ENCODE data around the gene OTOGL.
"Not testable (repeated sequence)": the region's sequence is repeated elsewhere in the genome, so short reads cannot be mapped to it uniquely, and the experiment has no call there.

OTOGL gene

DNA sequence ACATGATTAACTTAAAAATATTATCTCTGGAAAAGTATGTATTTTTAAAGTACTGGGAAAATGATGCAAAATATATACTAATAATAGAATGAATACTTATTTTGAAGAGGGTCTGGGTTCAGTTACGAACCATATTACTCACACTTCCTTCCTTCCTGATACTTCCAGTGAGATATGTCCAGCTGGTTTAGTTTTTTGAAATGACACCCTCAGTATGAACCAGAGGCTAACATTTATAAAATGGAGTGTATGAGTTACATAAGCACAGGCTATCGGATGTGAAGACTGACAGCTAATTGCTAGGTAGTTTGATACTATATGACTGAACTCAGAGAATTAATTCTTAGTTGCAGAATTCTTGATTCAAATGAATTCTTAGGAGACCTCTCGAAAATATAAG is 122.9 kb downstream of the OTOGL start:
- no peak for DNase-seq (ENCODE audit: low read depth in 2 of 3, low spot score in 2 of 3)

DNA sequence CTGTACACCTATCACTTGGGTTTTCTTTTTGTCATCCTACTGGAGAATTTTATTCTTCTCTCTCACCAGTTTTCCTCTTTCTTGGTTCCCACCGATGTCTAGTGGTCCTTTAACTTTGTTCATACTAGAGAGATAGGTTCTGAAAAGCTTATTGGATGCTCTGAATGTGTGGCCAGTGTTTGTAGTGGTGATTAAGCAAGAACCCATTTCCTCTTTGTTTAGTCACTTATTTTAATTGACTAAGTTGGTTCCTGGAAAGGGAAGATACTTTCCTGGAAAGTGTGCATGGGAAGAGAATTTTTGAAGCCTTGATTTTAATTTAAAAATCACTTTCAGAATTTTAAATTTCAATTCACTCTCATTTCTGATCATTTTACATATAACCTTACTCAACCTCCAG is 127.2 kb downstream of the OTOGL start:
- no peak for DNase-seq (ENCODE audit: low read depth in 2 of 3, low spot score in 2 of 3)

DNA sequence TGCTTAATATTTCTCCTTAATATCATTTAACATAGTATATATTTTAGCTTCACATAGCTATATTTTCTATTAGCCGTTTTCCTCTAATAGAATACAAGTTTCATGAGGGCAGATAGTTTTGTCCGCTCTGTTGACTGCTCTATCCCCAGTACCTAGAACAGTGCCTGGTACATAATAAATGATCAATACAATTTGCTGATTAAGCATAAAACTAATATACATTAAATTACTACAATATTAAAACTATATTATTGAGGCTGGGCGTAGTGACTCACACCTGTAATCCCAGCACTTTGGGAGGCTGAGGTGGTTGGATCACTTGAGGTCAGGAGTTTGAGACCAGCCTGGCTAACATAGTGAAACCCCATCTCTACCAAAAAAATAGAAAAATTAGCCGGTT is 128.6 kb downstream of the OTOGL start:
- not testable (repeated sequence) for DNase-seq (ENCODE audit: low read depth in 2 of 3, low spot score in 2 of 3)

DNA sequence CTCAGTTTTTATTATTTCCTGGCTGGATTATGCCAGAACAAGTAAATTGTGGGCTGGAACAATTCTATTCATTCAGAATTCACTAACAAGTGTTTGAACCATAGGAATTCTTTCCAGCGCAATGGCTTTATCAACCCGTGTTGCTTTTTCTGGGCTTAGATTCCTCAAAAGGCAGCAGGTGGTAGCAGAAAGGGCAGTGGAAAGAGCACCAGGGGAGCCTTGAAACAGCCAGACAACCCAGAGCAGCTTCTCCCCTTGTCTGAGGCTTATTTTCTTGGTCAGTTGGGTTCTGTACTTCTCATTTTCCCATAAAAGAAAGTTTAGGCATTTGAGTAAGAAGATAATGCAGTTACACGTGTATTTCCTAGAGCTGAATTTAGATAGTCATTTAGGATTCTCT is 130.7 kb downstream of the OTOGL start:
- no peak for DNase-seq (ENCODE audit: low read depth in 2 of 3, low spot score in 2 of 3)

DNA sequence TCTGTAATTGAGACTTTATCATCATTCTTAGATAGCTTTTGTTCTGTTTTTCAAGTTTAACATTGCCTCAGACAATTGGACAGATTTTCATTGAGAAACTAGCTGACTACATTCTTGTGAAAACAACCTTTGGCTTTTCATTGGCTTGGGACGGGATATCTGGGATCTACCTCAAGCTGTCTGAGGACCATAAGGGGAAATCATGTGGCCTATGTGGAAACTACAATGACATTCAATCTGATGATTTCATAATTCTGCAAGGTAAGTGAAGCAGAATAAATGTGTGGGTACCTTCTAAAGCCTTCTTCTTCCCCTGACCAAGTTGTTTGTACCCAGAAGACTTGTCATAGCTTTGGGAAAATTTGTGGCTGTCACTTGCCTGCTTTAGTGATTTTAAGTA is 133.5 kb downstream of the OTOGL start:
- DNase-seq (ENCODE audit: low read depth in 2 of 3, low spot score in 2 of 3), result no peak

DNA sequence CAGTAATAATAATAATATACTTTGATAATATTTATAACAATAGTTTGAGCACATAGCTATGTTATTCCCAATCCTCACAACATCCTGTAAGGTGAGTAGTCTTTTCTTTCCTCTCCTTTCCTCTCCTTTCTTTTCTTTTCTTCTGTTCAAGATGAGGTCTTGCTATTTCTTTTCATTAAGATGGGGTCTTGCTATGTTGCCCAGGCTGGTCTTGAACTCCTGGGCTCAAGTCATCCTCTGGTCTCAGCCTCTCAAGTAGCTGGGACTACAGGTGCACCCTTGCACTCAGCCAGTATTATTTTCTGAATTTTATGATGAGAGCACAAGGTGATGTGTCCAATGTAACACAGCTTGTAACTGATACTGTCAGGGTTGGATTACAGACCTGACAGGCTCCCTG is 134.6 kb downstream of the OTOGL start:
- no peak for DNase-seq (ENCODE audit: low read depth in 2 of 3, low spot score in 2 of 3)

DNA sequence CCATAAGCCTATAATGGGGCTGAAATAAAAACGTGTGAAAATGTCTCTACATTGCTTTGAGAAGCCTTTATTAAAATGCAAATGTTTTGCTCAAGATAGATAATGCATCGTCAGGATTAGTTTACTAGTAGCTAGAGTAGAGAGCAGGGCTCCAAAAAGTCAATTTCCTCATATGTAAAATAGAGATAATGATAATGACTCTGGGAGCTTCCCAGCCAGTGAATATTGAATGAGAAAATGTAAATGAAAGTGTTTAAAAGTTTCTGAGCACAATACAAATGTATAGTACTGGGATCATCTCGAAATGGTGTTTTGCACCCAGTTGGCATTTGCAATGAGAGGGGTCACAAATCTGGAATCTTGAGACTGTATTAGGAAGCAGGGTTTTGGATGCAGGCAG is 135.3 kb downstream of the OTOGL start:
- DNase-seq (ENCODE audit: low read depth in 2 of 3, low spot score in 2 of 3), result no peak

DNA sequence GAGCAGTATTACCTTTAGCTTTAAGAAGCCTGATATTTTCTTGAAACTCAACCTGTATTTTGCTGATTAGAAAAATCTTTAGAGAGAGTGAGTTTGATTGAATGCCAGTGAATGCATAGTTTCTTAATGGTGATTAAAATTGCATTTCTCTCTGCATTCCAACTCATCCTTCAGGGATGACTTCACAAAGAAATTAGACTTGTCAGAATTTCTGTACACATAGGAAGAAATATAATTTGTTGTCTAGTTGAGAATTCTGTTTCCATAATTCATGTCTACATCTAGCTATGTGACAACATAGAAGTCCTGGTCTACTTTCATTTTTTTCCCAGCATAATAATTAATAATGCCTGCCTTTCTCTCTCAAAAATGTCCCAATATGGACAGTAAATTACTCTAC is 136.6 kb downstream of the OTOGL start:
- DNase-seq (ENCODE audit: low read depth in 2 of 3, low spot score in 2 of 3), result no peak

DNA sequence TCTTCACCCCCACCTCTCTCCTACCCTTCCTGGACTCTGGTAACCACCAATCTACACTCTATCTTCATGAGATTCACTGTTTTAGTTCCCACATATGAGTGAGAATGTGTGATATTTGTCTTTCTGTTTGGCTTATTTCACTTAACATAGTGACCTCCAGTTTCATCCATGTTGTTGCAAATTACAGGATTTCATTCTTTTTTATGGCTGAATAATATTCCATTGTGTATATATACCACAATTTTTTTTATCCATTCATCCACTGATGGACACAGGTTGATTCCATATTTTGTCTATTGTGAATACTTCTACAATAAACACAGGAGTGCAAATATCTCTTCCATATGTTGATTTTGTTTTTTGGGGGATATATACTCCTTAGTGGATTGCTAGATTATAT is 140.5 kb downstream of the OTOGL start:
- DNase-seq (ENCODE audit: low read depth in 2 of 3, low spot score in 2 of 3), result no peak

DNA sequence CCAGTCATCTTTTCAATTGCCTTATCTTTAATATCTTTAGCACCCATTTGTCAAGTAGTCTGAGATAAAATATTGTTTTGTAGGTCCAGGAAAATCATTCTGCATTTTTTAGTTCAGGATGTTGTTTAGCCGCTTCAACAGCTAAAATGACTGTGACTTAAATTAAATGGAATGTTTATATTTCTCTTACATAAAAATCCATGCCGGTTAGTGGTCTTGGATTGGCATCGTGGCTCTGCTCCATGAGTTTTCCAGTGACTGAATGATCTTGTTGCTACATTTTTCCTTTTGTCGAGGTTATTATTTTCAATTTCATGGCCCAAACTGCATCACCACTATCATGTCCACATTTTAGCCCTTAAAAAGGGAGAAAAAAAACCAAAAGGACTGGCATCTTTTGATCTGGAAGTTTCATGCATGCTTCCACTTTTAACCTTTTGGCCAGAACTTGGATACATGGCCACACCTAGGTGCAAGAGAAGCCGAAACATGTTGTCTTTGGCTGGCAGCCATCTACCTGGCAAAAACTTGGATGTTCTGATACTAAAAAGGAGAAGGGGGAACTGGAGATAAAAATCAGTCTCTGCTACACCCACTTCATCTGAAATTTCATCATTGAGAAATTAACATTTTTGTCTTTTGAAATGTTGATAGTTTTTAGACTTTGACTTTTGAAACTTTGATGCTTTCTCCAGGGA is 142.4 kb downstream of the OTOGL start:
- no peak for DNase-seq (ENCODE audit: low read depth in 2 of 3, low spot score in 2 of 3)

DNA sequence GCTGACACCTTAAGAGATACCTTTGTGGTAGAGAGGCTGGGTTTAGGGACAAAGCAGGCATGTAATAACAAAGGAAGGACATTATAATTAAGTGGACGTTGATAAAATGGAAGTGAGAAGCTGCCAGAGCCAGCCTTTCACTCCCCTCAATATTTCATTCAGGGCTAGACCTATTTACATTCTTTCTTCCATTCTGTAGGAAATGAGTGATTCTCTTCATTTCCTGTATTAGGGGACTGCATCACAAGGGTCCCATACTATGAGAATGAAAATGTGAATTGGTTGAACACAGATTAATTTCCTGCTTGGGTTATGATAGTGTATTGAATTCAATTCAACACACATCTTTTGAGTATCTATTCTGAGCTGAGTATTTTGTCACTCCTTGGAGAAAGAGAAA is 143.0 kb downstream of the OTOGL start:
- no peak for DNase-seq (ENCODE audit: low read depth in 2 of 3, low spot score in 2 of 3)

DNA sequence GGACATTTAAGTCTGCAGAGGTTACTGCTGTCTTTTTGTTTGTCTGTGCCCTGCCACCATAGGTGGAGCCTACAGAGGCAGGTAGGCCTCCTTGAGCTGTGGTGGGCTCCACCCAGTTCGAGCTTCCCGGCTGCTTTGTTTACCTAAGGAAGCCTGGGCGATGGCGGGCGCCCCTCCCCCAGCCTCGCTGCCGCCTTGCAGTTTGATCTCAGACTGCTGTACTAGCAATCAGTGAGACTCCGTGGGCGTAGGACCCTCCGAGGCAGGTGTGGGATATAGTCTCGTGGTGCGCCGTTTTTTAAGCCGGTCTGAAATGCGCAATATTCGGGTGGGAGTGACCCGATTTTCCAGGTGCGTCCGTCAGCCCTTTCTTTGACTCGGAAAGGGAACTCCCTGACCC is 150.2 kb downstream of the OTOGL start:
- DNase-seq (ENCODE audit: low read depth in 2 of 3, low spot score in 2 of 3), result not testable (repeated sequence)

DNA sequence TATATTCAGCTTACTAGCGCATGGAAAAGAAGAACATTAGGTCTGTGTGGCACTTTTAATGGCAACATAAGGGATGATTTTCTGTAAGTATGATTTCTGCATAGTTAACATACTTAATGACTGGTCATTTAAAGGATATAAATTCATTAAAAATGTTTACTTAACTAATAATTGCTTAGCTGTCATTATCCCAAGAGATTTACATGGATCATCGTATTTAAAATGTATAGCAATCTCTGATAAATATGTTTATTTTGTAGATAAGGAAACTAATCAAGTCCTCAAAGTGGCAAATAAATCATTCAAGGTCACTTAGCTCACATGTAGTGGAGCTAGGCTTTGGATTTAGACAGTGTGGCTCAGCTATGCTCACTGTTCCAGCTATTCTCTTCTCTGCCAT is 158.6 kb downstream of the OTOGL start:
- DNase-seq (ENCODE audit: low read depth in 2 of 3, low spot score in 2 of 3), result no peak

DNA sequence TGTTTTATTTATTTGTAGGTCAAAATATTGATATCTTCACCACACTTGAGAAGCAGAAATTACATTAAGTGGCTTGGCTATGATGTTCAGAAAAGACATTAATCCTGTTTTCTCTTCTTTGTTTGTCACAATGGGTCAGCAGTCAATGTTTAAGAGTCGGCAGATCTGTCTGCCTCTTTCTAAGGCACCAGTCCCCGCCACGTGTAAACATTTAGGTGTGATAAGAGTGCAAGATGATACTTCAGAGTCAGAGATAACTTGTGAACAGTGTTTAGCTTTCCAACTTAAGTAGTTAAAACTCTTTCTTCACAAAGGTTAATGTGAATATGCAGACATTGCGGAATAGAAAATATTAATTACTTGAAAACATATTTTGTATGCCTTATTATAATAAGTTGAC is 160.9 kb downstream of the OTOGL start:
- no peak for DNase-seq (ENCODE audit: low read depth in 2 of 3, low spot score in 2 of 3)

DNA sequence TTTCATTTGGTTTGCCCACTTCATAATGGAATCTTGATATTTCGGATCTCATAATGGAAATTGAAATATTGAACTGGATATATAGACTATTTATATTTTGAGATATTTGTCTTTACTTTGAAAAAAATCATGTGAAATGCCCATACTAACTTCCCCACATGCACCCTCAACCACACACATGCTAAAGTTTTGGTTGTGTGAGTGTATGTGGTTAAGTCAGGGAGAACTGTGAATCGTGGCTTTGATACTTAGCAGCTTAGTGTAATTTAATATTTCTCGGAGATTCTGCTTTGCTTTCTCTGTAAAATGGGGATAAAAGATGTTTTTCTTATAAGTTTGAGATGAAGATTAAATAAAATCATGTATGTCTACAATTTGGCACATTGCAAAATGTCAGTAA is 162.1 kb downstream of the OTOGL start:
- no peak for DNase-seq (ENCODE audit: low read depth in 2 of 3, low spot score in 2 of 3)

DNA sequence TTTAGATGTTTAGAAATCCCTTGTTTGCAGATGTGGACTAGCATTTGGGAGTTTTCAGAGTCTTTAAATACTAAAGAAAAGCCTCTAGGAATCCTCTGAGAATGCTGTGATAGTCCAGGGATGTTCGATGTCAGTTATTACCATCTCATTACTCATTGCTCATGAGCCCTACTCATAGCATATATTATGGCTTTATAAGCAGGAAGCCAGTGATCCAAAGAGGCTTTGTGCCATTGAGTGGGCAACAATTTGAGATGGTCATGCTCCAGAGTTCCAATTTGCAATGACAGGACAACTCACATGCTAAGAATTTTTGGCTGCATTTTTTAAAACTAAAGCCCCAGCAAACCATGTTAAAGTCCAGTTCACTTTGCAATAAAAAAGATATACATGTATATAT is 163.0 kb downstream of the OTOGL start:
- no peak for DNase-seq (ENCODE audit: low read depth in 2 of 3, low spot score in 2 of 3)

DNA sequence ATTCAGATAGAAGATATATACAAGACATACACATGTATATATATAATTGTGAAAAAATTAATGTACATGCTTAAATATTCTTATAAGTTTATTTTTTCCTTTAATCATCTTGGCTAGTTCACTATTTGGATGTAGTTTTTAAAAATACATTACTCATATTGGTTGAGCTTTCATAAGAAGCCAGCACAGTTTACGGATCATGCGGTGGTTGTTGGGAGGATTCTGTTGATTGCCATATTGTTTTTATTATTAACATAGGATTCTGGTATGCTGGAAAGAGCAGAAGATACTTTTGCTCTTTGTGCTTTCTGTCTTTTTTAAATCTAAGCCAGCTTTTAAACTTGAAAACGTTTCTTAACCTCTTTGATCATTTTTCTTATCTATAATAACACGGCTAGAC is 163.4 kb downstream of the OTOGL start:
- no peak for DNase-seq (ENCODE audit: low read depth in 2 of 3, low spot score in 2 of 3)

DNA sequence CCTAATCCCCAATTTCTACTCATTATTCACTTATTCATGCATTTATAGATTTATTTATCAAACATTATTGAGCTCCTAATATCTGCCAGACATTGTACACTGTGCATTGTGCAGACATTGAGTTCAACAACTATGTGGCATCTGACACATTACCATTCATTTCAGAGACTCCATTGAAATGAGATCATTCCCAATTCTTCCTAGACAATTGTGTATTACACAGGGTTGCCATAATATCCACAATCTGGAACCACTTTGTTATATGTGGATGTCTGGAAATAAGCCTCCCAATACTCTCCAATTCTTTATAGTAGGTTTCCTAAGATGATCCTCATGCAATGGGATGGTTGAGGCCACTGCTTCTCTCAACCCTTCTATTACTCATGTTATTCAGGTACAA is 165.0 kb downstream of the OTOGL start:
- no peak for DNase-seq (ENCODE audit: low read depth in 2 of 3, low spot score in 2 of 3)

DNA sequence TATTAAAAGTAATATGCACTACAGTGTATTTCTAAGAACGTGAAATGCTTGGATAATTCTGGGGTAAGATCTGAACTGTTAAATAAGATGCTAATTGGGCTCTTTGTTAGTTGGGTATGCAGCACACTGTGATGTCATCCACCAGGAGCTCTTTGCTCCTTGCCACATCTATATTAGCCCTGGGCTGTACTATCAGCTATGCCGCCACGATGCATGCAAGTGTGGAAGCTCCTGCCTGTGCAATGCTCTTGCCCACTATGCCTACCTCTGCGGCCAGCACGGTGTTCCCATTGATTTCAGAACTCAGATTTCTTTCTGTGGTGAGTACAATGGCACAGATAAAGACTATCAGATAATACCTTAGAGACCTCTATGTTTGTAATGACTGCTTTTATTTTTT is 165.6 kb downstream of the OTOGL start:
- DNase-seq (ENCODE audit: low read depth in 2 of 3, low spot score in 2 of 3), result no peak

DNA sequence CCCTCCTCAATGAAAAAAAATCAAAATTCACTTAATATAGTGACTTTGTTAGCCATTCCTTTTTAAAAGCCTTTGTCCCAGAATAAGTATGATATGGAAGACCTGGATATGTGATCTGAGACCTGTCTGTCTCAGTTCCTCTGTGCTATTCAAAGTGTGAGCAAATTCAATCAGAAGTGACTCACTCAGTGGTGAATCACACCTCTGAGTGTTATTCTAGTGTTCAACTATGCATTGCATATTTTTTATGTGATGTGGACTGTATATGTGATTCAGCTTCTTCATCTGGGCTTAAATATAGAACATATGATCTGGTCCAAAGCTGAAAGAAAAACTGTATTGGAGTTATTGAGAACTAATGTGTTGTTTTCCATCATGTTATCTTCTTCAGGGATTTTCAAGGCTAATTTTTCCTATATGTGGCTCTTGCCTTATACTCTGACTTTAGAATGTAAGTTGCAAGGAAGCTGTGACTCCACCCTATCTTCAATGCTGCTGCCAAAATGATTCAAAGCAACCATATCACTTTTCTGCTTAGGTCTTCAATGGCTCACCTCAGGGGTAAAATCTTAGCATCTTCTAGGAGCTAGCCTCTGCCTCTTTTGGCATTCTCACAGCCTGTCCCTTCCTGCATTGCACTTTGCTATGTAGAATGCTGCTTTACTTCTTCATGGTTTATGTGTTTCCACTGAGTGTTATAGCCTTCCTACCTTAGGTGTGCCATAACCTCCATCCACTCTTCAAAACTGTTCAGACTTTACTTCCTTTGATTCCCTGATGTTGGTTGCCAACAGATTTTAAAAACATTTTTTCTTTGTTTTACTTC is 169.8 kb downstream of the OTOGL start:
- no peak for DNase-seq (ENCODE audit: low read depth in 2 of 3, low spot score in 2 of 3)

DNA sequence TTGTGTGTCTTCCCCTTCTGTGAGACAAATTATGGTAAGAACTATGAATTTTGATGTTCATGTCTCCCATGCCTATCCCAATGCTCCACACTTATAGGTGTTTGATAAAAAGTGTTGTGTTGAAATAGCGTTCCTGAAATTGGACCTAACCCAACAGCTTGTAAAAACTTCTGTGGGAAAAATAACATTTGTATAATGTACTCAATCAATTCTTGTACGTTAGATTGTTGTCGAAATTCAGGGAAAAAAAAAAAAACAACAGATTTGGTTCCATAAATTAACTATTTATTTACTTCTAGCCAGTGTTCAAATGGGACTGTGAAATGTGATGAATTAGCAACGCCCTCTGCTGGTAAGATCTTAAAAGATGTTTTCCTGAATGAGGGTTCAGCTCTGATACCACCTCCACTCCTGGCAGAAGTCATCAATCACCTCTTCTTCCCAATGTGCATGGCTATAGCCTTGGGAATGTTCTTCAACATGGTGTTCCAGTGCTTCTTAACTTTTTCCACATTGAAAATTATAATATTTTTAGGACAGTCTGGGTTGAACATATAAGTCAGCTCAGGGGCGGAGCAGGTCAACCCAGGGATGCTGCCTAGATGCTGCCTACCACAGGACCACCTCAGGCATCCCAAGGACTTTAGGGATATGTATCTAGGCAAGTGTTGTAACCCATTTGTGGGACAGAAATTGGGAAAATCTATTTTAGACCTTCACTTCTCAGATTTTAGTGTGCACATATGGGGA is 170.6 kb downstream of the OTOGL start:
- DNase-seq (ENCODE audit: low read depth in 2 of 3, low spot score in 2 of 3), result no peak

DNA sequence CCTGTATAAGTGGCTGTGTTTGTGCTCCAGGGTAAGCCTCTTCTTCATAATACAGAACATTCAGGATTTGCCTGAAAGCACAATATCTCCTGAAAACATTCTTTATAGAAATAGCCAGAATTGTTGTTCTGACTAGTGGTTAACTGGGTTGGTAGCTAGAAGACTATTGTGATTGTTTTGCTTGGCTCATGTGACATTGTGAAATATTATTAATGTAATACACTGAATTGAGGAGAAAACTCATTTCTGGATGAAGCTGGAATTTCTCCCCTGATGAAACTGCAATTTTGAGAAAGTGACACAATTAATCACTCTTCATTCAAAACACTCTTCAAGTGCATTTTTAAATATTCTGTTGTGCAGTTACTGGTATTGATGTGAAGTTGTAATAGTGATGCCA is 172.4 kb downstream of the OTOGL start:
- DNase-seq (ENCODE audit: low read depth in 2 of 3, low spot score in 2 of 3), result no peak
